CD4-positive, alpha-beta T cell treated with Interleukin-15 for 4 hours (primary cell): Measurements from ENCODE around the gene HCFC1R1.
"Not testable (repeated sequence)": the region's sequence is repeated elsewhere in the genome, so short reads cannot be mapped to it uniquely, and the experiment has no call there.

ENCODE experiments used
- DNase-seq: peaks from one replicate; pipeline ENCODE4 v3.0.0-alpha.2; 2020; ENCODE audit warnings: low spot score

HCFC1R1 gene

GRCh38 chr16:3023669-3024478 lies at the start of gene HCFC1R1, which contains the start of gene THOC6:
Gene HCFC1R1, minus strand, starts transcription at chr16:3023942. Its CDS starts 1 bp downstream, at chr16:3023941.
Gene THOC6, plus strand, starts transcription at chr16:3024035. Its CDS starts 292 bp downstream, at chr16:3024327.
- DNase-seq = peak; percentile 95

- DNase-seq = no peak
Observed at GRCh38 chr16:3073448-3073847, 49.7 kb upstream of the HCFC1R1 start.

- DNase-seq = peak; percentile 74
Observed at GRCh38 chr16:3072576-3073263, 49.0 kb upstream of the HCFC1R1 start.

- DNase-seq = not testable (repeated sequence)
Observed at GRCh38 chr16:3072148-3072547, 48.4 kb upstream of the HCFC1R1 start.

- DNase-seq = no peak
Observed at GRCh38 chr16:3071655-3072054, 47.9 kb upstream of the HCFC1R1 start.

GRCh38 chr16:3070608-3071111 lies 46.9 kb upstream of the HCFC1R1 start:
- no peak for DNase-seq

GRCh38 chr16:3069146-3069545 lies 45.4 kb upstream of the HCFC1R1 start:
- not testable (repeated sequence) for DNase-seq

GRCh38 chr16:3068487-3068886 lies 44.7 kb upstream of the HCFC1R1 start:
- DNase-seq = no peak

GRCh38 chr16:3066440-3066748 lies 42.7 kb upstream of the HCFC1R1 start:
- no peak for DNase-seq

GRCh38 chr16:3065742-3066439 lies 42.1 kb upstream of the HCFC1R1 start:
- DNase-seq = no peak

GRCh38 chr16:3065069-3065741 lies 41.5 kb upstream of the HCFC1R1 start, which contains the start of gene IL32:
Gene IL32, plus strand, starts transcription at chr16:3065640. Its CDS starts 172 bp downstream, at chr16:3065812.
- DNase-seq = peak; percentile 83

- no peak for DNase-seq
Observed at GRCh38 chr16:3063625-3064386, 40.1 kb upstream of the HCFC1R1 start.

GRCh38 chr16:3062553-3062952 lies 38.8 kb upstream of the HCFC1R1 start:
- DNase-seq = no peak

GRCh38 chr16:3060339-3061127 lies 36.8 kb upstream of the HCFC1R1 start:
- no peak for DNase-seq

GRCh38 chr16:3059723-3060242 lies 36.0 kb upstream of the HCFC1R1 start:
- no peak for DNase-seq

- DNase-seq = peak; percentile 89
Observed at GRCh38 chr16:3059041-3059722, 35.4 kb upstream of the HCFC1R1 start.

- no peak for DNase-seq
Observed at GRCh38 chr16:3058139-3059030, 34.6 kb upstream of the HCFC1R1 start.
